ENCODE results near the gene CYYR1. TPM values are rescaled to one million over a fixed set of nuclear protein-coding genes. Genes with fewer than 3 reads are reported as not detected.

CYYR1 gene
- total RNA-seq, 1 donor from 2014 or later = not detected

GRCh38 chr21:26587736-26588201 lies 14.7 kb upstream of the CYYR1 start:
- ATAC-seq (ENCODE audit: low read depth) (no peak), DNase-seq (no peak)
- Mint-ChIP-seq H3K9me3 (no peaks in the 10 kb centered on the region), H3K27me3 (no peaks in the 10 kb centered on the region), H3K4me1 (no peaks in the 10 kb centered on the region), H3K27ac (no peak overlapping the region), H3K36me3 (ENCODE audit: low read depth) (no peaks in the 10 kb centered on the region), H3K4me3 (no peak overlapping the region)
- TF ChIP-seq CTCF (IDR thresholded peaks at IDR 0.05) = no peak
- intact Hi-C loops (cut with micrococcal nuclease) = no loop called here
- POLR2A ChIA-PET = no interaction called here
- CTCF ChIA-PET = no interaction called here

GRCh38 chr21:26583769-26584168 lies 10.7 kb upstream of the CYYR1 start:
- no peak for TF ChIP-seq CTCF (IDR thresholded peaks at IDR 0.05)
- no peaks in the 10 kb centered on the region for H3K4me1 Mint-ChIP-seq
- no peaks in the 10 kb centered on the region for H3K36me3 Mint-ChIP-seq (ENCODE audit: low read depth)
- peaks cover 12% of the 10 kb centered on the region for H3K9me3 Mint-ChIP-seq
- no peak for DNase-seq
- ATAC-seq (ENCODE audit: low read depth) = no peak
- no peak overlapping the region for H3K27ac Mint-ChIP-seq
- ChIA-PET POLR2A (no interaction called here), CTCF (no interaction called here)
- H3K4me3 Mint-ChIP-seq = no peak overlapping the region
- intact Hi-C loops (cut with micrococcal nuclease) = no loop called here
- H3K27me3 Mint-ChIP-seq = no peaks in the 10 kb centered on the region

GRCh38 chr21:26581818-26582217 lies 8.7 kb upstream of the CYYR1 start:
- Mint-ChIP-seq H3K27ac (no peak overlapping the region), H3K36me3 (ENCODE audit: low read depth) (no peaks in the 10 kb centered on the region), H3K4me1 (no peaks in the 10 kb centered on the region), H3K27me3 (no peaks in the 10 kb centered on the region), H3K4me3 (no peak overlapping the region), H3K9me3 (peaks cover 12% of the 10 kb centered on the region)
- TF ChIP-seq CTCF (IDR thresholded peaks at IDR 0.05) = no peak
- ChIA-PET CTCF (no interaction called here), POLR2A (no interaction called here)
- ATAC-seq (ENCODE audit: low read depth) = no peak
- no peak for DNase-seq
- intact Hi-C loops (cut with micrococcal nuclease) = no loop called here

- peak overlapping the region; percentile 60 for H3K4me3 Mint-ChIP-seq
- POLR2A ChIA-PET = no interaction called here
Measured at GRCh38 chr21:26572076-26572701, 897 bp downstream of the CYYR1 start.

GRCh38 chr21:26570203-26570602 lies 2.9 kb downstream of the CYYR1 start:
- CTCF ChIA-PET = no interaction called here
- DNase-seq (no peak), ATAC-seq (ENCODE audit: low read depth) (no peak)
- Mint-ChIP-seq H3K9me3 (peaks cover 12% of the 10 kb centered on the region), H3K4me1 (peaks cover 3% of the 10 kb centered on the region), H3K27me3 (peaks cover 2% of the 10 kb centered on the region), H3K27ac (no peak overlapping the region), H3K36me3 (ENCODE audit: low read depth) (no peaks in the 10 kb centered on the region), H3K4me3 (no peak overlapping the region)
- POLR2A ChIA-PET = no interaction called here
- intact Hi-C loops (cut with micrococcal nuclease) = no loop called here
- TF ChIP-seq CTCF (IDR thresholded peaks at IDR 0.05) = no peak

More at GRCh38 chr21:26572076-26572701, 897 bp downstream of the CYYR1 start:
- ATAC-seq (ENCODE audit: low read depth) (no peak), DNase-seq (no peak)
- H3K9me3 Mint-ChIP-seq = peaks cover 14% of the 10 kb centered on the region
- peaks cover 3% of the 10 kb centered on the region for H3K4me1 Mint-ChIP-seq
- H3K27ac Mint-ChIP-seq = no peak overlapping the region
- CTCF ChIA-PET = no interaction called here
- no peak for TF ChIP-seq CTCF (IDR thresholded peaks at IDR 0.05)
- peaks cover 2% of the 10 kb centered on the region for H3K27me3 Mint-ChIP-seq
- intact Hi-C loops (cut with micrococcal nuclease) = no loop called here
- no peaks in the 10 kb centered on the region for H3K36me3 Mint-ChIP-seq (ENCODE audit: low read depth)

Data from activated B cell treated with CpG ODN at 0.5 μM for 24 hours (primary cell).